Myometrial cell (primary cell): Measurements from ENCODE around the gene RFPL4A. TPM values are rescaled to one million over a fixed set of nuclear protein-coding genes. Genes with fewer than 3 reads are reported as not detected.

Experiments
- total RNA-seq: library from RNA; depleted of rRNA; stranded (reverse); fragments of >200 nt; gene quantifications from 2 replicates; pipeline ENCODE4 v1.2.3, GENCODE V29; 2015

The RFPL4A gene
- total RNA-seq = not detected in 2 replicates

GRCh38 chr19:55758797-55759196 is at the start of gene RFPL4A:
RFPL4A (plus strand) TSS chr19:55759097; CDS start chr19:55761801, 2,704 bp downstream.

GRCh38 chr19:55738302-55738701 is 20.6 kb upstream of the RFPL4A start, which contains the start of gene NLRP9:
NLRP9 (minus strand) TSS chr19:55738402; CDS start chr19:55738374, 28 bp downstream.

GRCh38 chr19:55768818-55769217 is 9.9 kb downstream of the RFPL4A start, which contains the start of gene RFPL4AL1:
RFPL4AL1 (plus strand) TSS chr19:55769118; CDS start chr19:55771805, 2,687 bp downstream.

Other genes starting within 250 kb of the RFPL4A start
- not detected in 2 replicates for gene SBK2, start 222.0 kb upstream of the RFPL4A start, total RNA-seq
- 0.58 TPM in 1 of 2 replicates, not detected in the other for gene SBK3, start 213.6 kb upstream of the RFPL4A start, total RNA-seq
- 6.1 and 6.6 TPM in 2 replicates for gene ZNF579, start 178.2 kb upstream of the RFPL4A start, total RNA-seq
- gene FIZ1, start 159.6 kb upstream of the RFPL4A start, total RNA-seq = 1.9 and 3.2 TPM in 2 replicates
- gene ZNF524, start 158.8 kb upstream of the RFPL4A start, total RNA-seq = 10.5 and 35.7 TPM in 2 replicates
- 2.6 and 3.5 TPM in 2 replicates for gene ZNF865, start 153.4 kb upstream of the RFPL4A start, total RNA-seq
- gene ZNF784, start 134.5 kb upstream of the RFPL4A start, total RNA-seq = 3.7 and 6.6 TPM in 2 replicates
- gene ZNF580, start 118.1 kb upstream of the RFPL4A start, total RNA-seq = 5.8 and 10.4 TPM in 2 replicates
- gene ZNF581, start 115.4 kb upstream of the RFPL4A start, total RNA-seq = 19.9 and 23.0 TPM in 2 replicates
- 8.3 and 11.5 TPM in 2 replicates for gene CCDC106, start 110.9 kb upstream of the RFPL4A start, total RNA-seq
- 201 and 229 TPM in 2 replicates for gene U2AF2, start 104.1 kb upstream of the RFPL4A start, total RNA-seq
- 104 and 157 TPM in 2 replicates for gene EPN1, start 83.9 kb upstream of the RFPL4A start, total RNA-seq
- gene NLRP9, start 20.7 kb upstream of the RFPL4A start, total RNA-seq = not detected in 2 replicates
- not detected in 2 replicates for gene RFPL4AL1, start 10.0 kb downstream of the RFPL4A start, total RNA-seq
- not detected in 2 replicates for gene NLRP11, start 72.9 kb downstream of the RFPL4A start, total RNA-seq
- gene NLRP4, start 77.4 kb downstream of the RFPL4A start, total RNA-seq = not detected in 2 replicates
- not detected in 2 replicates for gene NLRP13, start 173.2 kb downstream of the RFPL4A start, total RNA-seq
- not detected in 2 replicates for gene NLRP8, start 188.7 kb downstream of the RFPL4A start, total RNA-seq
- gene NLRP5, start 227.7 kb downstream of the RFPL4A start, total RNA-seq = not detected in 2 replicates